H1 (cell line): ENCODE measurements around the gene CCIN. TPM values are rescaled to one million over a fixed set of nuclear protein-coding genes. Genes with fewer than 3 reads are reported as not detected.

Experiments
- CTCF ChIA-PET: fragments of 300-600 bp; sonication (Branson Sonifier 250); formaldehyde crosslinking; loops from one replicate; lab custom pipeline; 2021; ENCODE audit not compliant: partially characterized antibody; lab: Charles Lee
- POLR2A ChIA-PET: fragments of 300-600 bp; sonication (Branson Sonifier 250); formaldehyde crosslinking; loops from one replicate; lab custom pipeline; 2021; ENCODE audit warnings: inconsistent platforms; ENCODE audit not compliant: partially characterized antibody; lab: Charles Lee
- DNase-seq, 2 experiments: peaks; one replicate each; pipeline versions ENCODE4 v3.0.0 to v3.0.0-alpha.2; 2010 to 2022; ENCODE audit warnings: low spot score in 2 of 2, low read depth in 1 of 2, mixed read lengths in 1 of 2
- FAIRE-seq: peaks from 2 replicates; lab custom pipeline; 2011; peaks lifted over from hg19 to GRCh38; lab: Jason Lieb, UNC
- H2AFZ ChIP-seq: 2 replicates; pipeline ENCODE4 v1.8.1; 2012; ENCODE audit warnings: low read length, inconsistent platforms
- H2AK5ac ChIP-seq: 2 replicates; pipeline ENCODE4 v1.6.1; 2013; ENCODE audit warnings: low read depth, low read length
- H2BK120ac ChIP-seq: replicated peaks from 2 replicates; pipeline ENCODE3; 2013; ENCODE audit warnings: low read depth, low read length, inconsistent platforms
- H2BK12ac ChIP-seq: 2 replicates; pipeline ENCODE4 v1.6.1; 2013; ENCODE audit warnings: low read depth, low read length
- H2BK15ac ChIP-seq: 2 replicates; pipeline ENCODE4 v1.6.1; 2013; ENCODE audit warnings: low read length
- H2BK20ac ChIP-seq: 2 replicates; pipeline ENCODE4 v1.6.1; 2013; ENCODE audit warnings: low read length
- H2BK5ac ChIP-seq: 2 replicates; pipeline ENCODE4 v1.6.1; 2013; ENCODE audit warnings: low read depth, low read length
- H3K14ac ChIP-seq: 2 replicates; pipeline ENCODE4 v1.6.1; 2013; ENCODE audit warnings: inconsistent platforms; ENCODE audit not compliant: insufficient read length
- H3K18ac ChIP-seq: 2 replicates; pipeline ENCODE4 v1.6.1; 2013; ENCODE audit warnings: low read length; ENCODE audit errors: extremely low read depth
- H3K23ac ChIP-seq: 2 replicates; pipeline ENCODE4 v1.6.1; 2013; ENCODE audit warnings: inconsistent platforms; ENCODE audit not compliant: insufficient read length
- H3K23me2 ChIP-seq: 2 replicates; pipeline ENCODE4 v1.6.1; 2013; ENCODE audit warnings: low read depth, low read length
- H3K27ac ChIP-seq: 2 replicates; pipeline ENCODE4 v1.6.1; 2011; ENCODE audit warnings: low read depth, low read length, inconsistent platforms
- H3K27me3 ChIP-seq, 4 experiments: replicated peaks in 1 of 4; 1 replicate in 1 of 4; 2 replicates in 3 of 4; pipeline versions ENCODE4 v1.6.1 to v1.8.1; 2011 to 2013; ENCODE audit warnings: low read length in 3 of 4, mild to moderate bottlenecking in 3 of 4, inconsistent platforms in 2 of 4, mixed read lengths in 2 of 4, moderate library complexity in 1 of 4; ENCODE audit not compliant: control insufficient read depth in 3 of 4, insufficient read depth in 3 of 4; ENCODE audit errors: extremely low read depth in 1 of 4
- H3K36me3 ChIP-seq, 4 experiments: 2 replicates each; pipeline versions ENCODE4 v1.6.1 to v1.8.1; 2011 to 2013; ENCODE audit warnings: mild to moderate bottlenecking in 4 of 4, low read length in 3 of 4, moderate library complexity in 2 of 4, control low read depth in 1 of 4, inconsistent platforms in 1 of 4; ENCODE audit not compliant: insufficient read depth in 4 of 4, control insufficient read depth in 2 of 4
- H3K4ac ChIP-seq: replicated peaks from 2 replicates; pipeline ENCODE3; 2013; ENCODE audit warnings: low read length, low read depth, mixed read lengths, inconsistent platforms; ENCODE audit not compliant: insufficient read length
- H3K4me1 ChIP-seq, 4 experiments: replicated peaks in 1 of 4; 1 replicate in 1 of 4; 2 replicates in 3 of 4; pipeline versions ENCODE4 v1.6.1 to v1.8.1; 2011 to 2013; ENCODE audit warnings: low read length in 3 of 4, inconsistent platforms in 2 of 4, mixed read lengths in 1 of 4; ENCODE audit not compliant: insufficient read depth in 4 of 4, control insufficient read depth in 3 of 4
- H3K4me2 ChIP-seq, 2 experiments: 2 replicates each; pipeline versions ENCODE4 v1.6.1 to v1.8.1; 2011 to 2013; ENCODE audit warnings: low read depth in 2 of 2, low read length in 2 of 2, control low read depth in 1 of 2, inconsistent platforms in 1 of 2, mild to moderate bottlenecking in 1 of 2; ENCODE audit not compliant: insufficient read depth in 1 of 2
- H3K4me3 ChIP-seq, 4 experiments: fragments of 200-600, 300-600 bp in 1 of 4; sonication (generic), shearing (Covaris generic), sonication (Bioruptor Twin) in 1 of 4; 2 replicates each; pipeline versions ENCODE4 v1.5.1 to v1.8.1; 2011 to 2016; ENCODE audit warnings: low read length in 4 of 4, low read depth in 3 of 4, control low read depth in 2 of 4, inconsistent platforms in 2 of 4, mild to moderate bottlenecking in 2 of 4, mixed read lengths in 1 of 4, moderate library complexity in 1 of 4; ENCODE audit not compliant: insufficient read depth in 2 of 4; ENCODE audit errors: extremely low read depth in 1 of 4
- H3K56ac ChIP-seq: replicated peaks from 2 replicates; pipeline ENCODE3; 2013; ENCODE audit warnings: low read depth, mild to moderate bottlenecking, mixed read lengths, low read length, inconsistent platforms; ENCODE audit not compliant: insufficient read length
- H3K79me1 ChIP-seq: 2 replicates; pipeline ENCODE4 v1.6.1; 2013; ENCODE audit warnings: low read depth, low read length, control low read depth
- H3K79me2 ChIP-seq, 2 experiments: 2 replicates each; pipeline versions ENCODE4 v1.6.1 to v1.8.1; 2012 to 2013; ENCODE audit warnings: low read length in 2 of 2, mild to moderate bottlenecking in 2 of 2, inconsistent platforms in 1 of 2; ENCODE audit not compliant: insufficient read depth in 2 of 2, control insufficient read depth in 1 of 2
- H3K9ac ChIP-seq, 4 experiments: replicated peaks in 1 of 4; 1 replicate in 1 of 4; 2 replicates in 3 of 4; pipeline versions ENCODE4 v1.6.1 to v1.8.1; 2011 to 2013; ENCODE audit warnings: low read depth in 3 of 4, low read length in 3 of 4, control low read depth in 2 of 4, mild to moderate bottlenecking in 2 of 4, moderate library complexity in 2 of 4, inconsistent platforms in 1 of 4; ENCODE audit errors: extremely low read depth in 1 of 4
- H3K9me3 ChIP-seq, 2 experiments: 2 replicates each; pipeline versions ENCODE4 v1.6.1 to v1.8.1; 2012 to 2013; ENCODE audit warnings: mild to moderate bottlenecking in 2 of 2, moderate library complexity in 2 of 2, control low read depth in 1 of 2, inconsistent platforms in 1 of 2, low read depth in 1 of 2, low read length in 1 of 2, mixed read lengths in 1 of 2; ENCODE audit not compliant: insufficient read depth in 2 of 2
- H4K20me1 ChIP-seq, 2 experiments: replicated peaks in 1 of 2; 2 replicates each; pipeline versions ENCODE3 to v1.8.1; 2011 to 2013; ENCODE audit warnings: inconsistent platforms in 2 of 2, low read length in 2 of 2, mild to moderate bottlenecking in 1 of 2; ENCODE audit not compliant: insufficient read depth in 2 of 2, control insufficient read depth in 1 of 2
- H4K5ac ChIP-seq: 2 replicates; pipeline ENCODE4 v1.6.1; 2013; ENCODE audit warnings: low read length, low read depth, mixed read lengths, inconsistent platforms; ENCODE audit not compliant: insufficient read length
- H4K8ac ChIP-seq: 2 replicates; pipeline ENCODE4 v1.8.0; 2013; ENCODE audit warnings: mild to moderate bottlenecking, moderate library complexity, low read length, inconsistent platforms; ENCODE audit not compliant: insufficient read depth; ENCODE audit errors: extremely low read depth
- H4K91ac ChIP-seq: replicated peaks from 2 replicates; pipeline ENCODE3; 2013; ENCODE audit warnings: low read length, mixed read lengths, inconsistent platforms; ENCODE audit not compliant: insufficient read length
- GABPA ChIP-seq: IDR thresholded peaks from 2 replicates; pipeline ENCODE4 v1.6.1; 2011; ENCODE audit warnings: mild to moderate bottlenecking, low read length, moderate library complexity, borderline replicate concordance; ENCODE audit not compliant: insufficient read depth
- HDAC6 ChIP-seq: IDR thresholded peaks from one replicate; pipeline ENCODE4 v1.7.1; 2012; ENCODE audit warnings: low read depth, mild to moderate bottlenecking, inconsistent platforms, low read length, moderate library complexity
- JUN ChIP-seq: IDR thresholded peaks from 2 replicates; pipeline ENCODE4 v1.6.1; 2011; ENCODE audit warnings: low read depth, mild to moderate bottlenecking, improper control_type of control experiment, low read length
- PHF8 ChIP-seq: fragments of 200-600 bp; sonication (generic); conservative IDR thresholded peaks from 2 replicates; pipeline ENCODE4 v1.7.1; 2012; ENCODE audit warnings: low read depth, mild to moderate bottlenecking, inconsistent platforms, low read length, moderate library complexity
- POLR2AphosphoS5 ChIP-seq: IDR thresholded peaks from 2 replicates; pipeline ENCODE4 v1.6.1; 2011; ENCODE audit warnings: low read depth, low read length
- RFX5 ChIP-seq: IDR thresholded peaks from 2 replicates; pipeline ENCODE4 v1.6.1; 2011; ENCODE audit warnings: low read depth, low read length, improper control_type of control experiment, borderline replicate concordance
- SIX5 ChIP-seq: IDR thresholded peaks from 2 replicates; pipeline ENCODE4 v1.6.1; 2011; ENCODE audit warnings: mild to moderate bottlenecking, low read depth, low read length
- YY1 ChIP-seq: IDR thresholded peaks from 2 replicates; pipeline ENCODE4 v1.6.1; 2011; ENCODE audit warnings: low read depth, mild to moderate bottlenecking, low read length
- WGBS, 2 experiments: shearing (Covaris generic) in 1 of 2; methylation state at CpG; one replicate each; pipeline versions ENCODE4 v1.1.6 to v1.1.7; 2013 to 2015; ENCODE audit warnings: low lambda C conversion rate in 2 of 2, mixed read lengths in 2 of 2, inconsistent platforms in 1 of 2, low coverage in 1 of 2, missing lambda C conversion rate in 1 of 2; ENCODE audit not compliant: insufficient replicate concordance in 2 of 2, insufficient coverage in 1 of 2, insufficient read length in 1 of 2; ENCODE audit errors: extremely low coverage in 1 of 2, missing lambda C conversion rate in 1 of 2; 5-methylcytosine and 5-hydroxymethylcytosine counted together
- polyA plus RNA-seq, 7 experiments: library from polyadenylated mRNA; depleted of rRNA in 3 of 7; stranded (reverse) in 5 of 7; unstranded in 2 of 7; fragments of >200 nt in 5 of 7; fragments of 200-250 nt in 2 of 7; gene quantifications; 1 replicate in 5 of 7; 2 replicates in 1 of 7; 4 replicates in 1 of 7; pipeline versions ENCODE4 v1.2.1 to v1.2.3, GENCODE V29; 2011 to 2013; ENCODE audit warnings: missing spikeins in 2 of 7, mixed read lengths in 2 of 7
- total RNA-seq: library from RNA; stranded (reverse); fragmentation: NEBNext Ultra II Directional; extraction: Animal tissue kit (Norgen Biotek cat#: 25700); gene quantifications from 2 replicates; pipeline ENCODE4 v1.2.1, GENCODE V29; 2021

Gene CCIN
- total and polyA plus RNA-seq, 2 of the 8 experiments (the other 6 are each of a cell fraction or from before 2014, with no cell fraction given) = 0.19 to 0.21 TPM

- Histone ChIP-seq H2BK12ac (no peak overlapping the region), H3K27me3 (no peaks in the 10 kb centered on the region), H3K4me3 (no peak overlapping the region), H3K4me2 (no peak overlapping the region), H3K79me2 (peaks cover 3 to 61% of the 10 kb centered on the region in 2 experiments; a peak in 2 of 4 replicates), H4K91ac (no peak overlapping the region), H2AFZ (no peak overlapping the region), H2BK120ac (no peak overlapping the region), H3K27ac (no peak overlapping the region), H2AK5ac (no peak overlapping the region), H3K18ac (no peak overlapping the region), H4K8ac (no peak overlapping the region), H4K20me1 (peaks cover 12 to 35% of the 10 kb centered on the region in 2 experiments), H3K23me2 (no peaks in the 10 kb centered on the region), H3K14ac (no peak overlapping the region), H3K79me1 (peaks cover 11% of the 10 kb centered on the region), H3K9ac (no peak overlapping the region), H3K56ac (no peak overlapping the region), H3K4ac (no peak overlapping the region), H4K5ac (no peak overlapping the region), H2BK20ac (no peak overlapping the region), H3K4me1 (no peaks in the 10 kb centered on the region; a peak in 1 of 7 replicates), H2BK5ac (no peak overlapping the region), H2BK15ac (no peak overlapping the region), H3K23ac (no peak overlapping the region), H3K9me3 (no peaks in the 10 kb centered on the region), H3K36me3 (peaks cover 39 to 98% (median 77%) of the 10 kb centered on the region in 4 experiments)
- WGBS, 2 experiments = 87% methylated on average over 4 of the region's 4 CpGs; no CpG with 5 or more reads in 1 of the 2 experiments
- no peak for DNase-seq
- POLR2A ChIA-PET = interaction anchor here (0.6 to 1.5 kb wide), 4 partner anchors 8 to 51 kb away, joined by 3 to 6 read pairs (median 4); partner anchors contain the start of genes CLTA and GNE
- no peak for FAIRE-seq
- CTCF ChIA-PET = interaction anchor here (0.6 to 1.5 kb wide), 5 partner anchors 10 to 122 kb away, joined by 3 to 4 read pairs (median 3); no protein-coding TSS in a partner anchor
- TF ChIP-seq PHF8 (no peak), GABPA (no peak), RFX5 (no peak), SIX5 (no peak), JUN (no peak), HDAC6 (no peak), POLR2AphosphoS5 (no peak), YY1 (no peak)
Measured at GRCh38 chr9:36207016-36207415, 37.8 kb downstream of the CCIN start.
